GM10266 (cell line): ENCODE results near the gene RSL1D1.

Experiments used
- DNase-seq: peaks from one replicate; pipeline ENCODE4 v3.0.0; 2012; ENCODE audit errors: extremely low spot score
- TF ChIP-seq, protein P1 (sequence below): IDR thresholded peaks from 2 replicates; pipeline ENCODE4 v1.5.1; 2012; ENCODE audit warnings: mild to moderate bottlenecking, low read depth; ENCODE audit not compliant: control insufficient read depth, insufficient read depth; ENCODE audit errors: missing control alignments

The RSL1D1 gene

DNA sequence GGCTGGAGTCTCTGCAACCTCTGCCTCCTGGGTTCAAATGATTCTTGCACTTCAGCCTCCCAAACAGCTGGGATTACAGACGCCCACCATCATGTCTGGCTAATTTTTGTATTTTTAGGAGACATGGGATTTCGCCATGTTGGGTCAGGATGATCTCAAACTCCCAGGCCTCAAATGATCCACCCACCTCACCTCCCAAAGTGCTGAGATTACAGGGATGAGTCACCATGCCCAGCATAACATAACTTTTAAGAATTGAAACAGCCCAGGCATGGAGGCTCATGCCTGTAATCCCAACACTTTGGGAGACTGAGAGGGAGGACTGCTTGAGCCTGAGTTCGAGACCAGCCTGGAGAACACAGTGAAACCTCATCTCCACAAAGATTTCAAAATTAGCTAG is 2.5 kb downstream of the RSL1D1 start:
- TF ChIP-seq, protein P1, sequence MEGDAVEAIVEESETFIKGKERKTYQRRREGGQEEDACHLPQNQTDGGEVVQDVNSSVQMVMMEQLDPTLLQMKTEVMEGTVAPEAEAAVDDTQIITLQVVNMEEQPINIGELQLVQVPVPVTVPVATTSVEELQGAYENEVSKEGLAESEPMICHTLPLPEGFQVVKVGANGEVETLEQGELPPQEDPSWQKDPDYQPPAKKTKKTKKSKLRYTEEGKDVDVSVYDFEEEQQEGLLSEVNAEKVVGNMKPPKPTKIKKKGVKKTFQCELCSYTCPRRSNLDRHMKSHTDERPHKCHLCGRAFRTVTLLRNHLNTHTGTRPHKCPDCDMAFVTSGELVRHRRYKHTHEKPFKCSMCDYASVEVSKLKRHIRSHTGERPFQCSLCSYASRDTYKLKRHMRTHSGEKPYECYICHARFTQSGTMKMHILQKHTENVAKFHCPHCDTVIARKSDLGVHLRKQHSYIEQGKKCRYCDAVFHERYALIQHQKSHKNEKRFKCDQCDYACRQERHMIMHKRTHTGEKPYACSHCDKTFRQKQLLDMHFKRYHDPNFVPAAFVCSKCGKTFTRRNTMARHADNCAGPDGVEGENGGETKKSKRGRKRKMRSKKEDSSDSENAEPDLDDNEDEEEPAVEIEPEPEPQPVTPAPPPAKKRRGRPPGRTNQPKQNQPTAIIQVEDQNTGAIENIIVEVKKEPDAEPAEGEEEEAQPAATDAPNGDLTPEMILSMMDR, result no peak
- no peak for DNase-seq

DNA sequence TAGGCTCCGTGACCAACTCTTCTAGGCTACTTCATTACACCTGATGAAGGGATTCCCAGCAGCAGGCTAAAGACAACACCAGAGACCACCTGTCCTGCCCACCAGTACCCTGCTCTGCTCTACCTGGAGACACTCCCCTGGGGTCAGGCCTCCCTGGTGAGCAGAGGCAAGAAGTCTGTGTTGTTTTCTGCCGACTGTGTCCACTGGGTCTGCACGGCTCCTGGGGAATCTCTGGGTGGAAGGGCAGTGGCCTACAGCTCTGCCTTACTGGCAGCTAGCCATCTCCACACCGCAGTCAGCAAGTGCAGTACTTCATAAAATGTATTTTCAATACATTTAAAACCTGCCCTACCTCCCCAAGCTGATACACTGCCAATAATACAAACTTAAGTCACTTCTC is 6.8 kb downstream of the RSL1D1 start:
- DNase-seq, result no peak
- TF ChIP-seq, protein P1, result no peak

DNA sequence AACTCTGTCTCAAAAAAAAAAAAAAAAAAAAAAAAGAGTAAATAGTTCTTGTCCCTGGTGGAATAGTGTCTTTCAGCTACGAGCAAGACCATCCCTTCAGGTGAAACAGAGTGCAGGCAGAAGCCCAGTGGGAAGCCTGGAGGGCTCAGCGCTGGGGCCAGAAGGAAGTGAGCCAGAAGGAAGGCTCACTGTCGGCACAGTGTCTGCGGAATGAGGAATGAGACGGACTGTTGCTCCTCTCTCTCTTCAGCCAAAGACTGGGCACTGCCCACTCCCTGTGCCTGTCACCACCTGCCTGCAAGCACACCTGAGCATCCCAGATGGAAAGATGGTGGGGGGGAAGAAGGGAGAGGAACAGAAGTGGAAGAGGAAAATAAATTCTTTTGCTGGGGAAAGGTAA is 7.5 kb downstream of the RSL1D1 start:
- TF ChIP-seq, protein P1, result no peak
- no peak for DNase-seq

DNA sequence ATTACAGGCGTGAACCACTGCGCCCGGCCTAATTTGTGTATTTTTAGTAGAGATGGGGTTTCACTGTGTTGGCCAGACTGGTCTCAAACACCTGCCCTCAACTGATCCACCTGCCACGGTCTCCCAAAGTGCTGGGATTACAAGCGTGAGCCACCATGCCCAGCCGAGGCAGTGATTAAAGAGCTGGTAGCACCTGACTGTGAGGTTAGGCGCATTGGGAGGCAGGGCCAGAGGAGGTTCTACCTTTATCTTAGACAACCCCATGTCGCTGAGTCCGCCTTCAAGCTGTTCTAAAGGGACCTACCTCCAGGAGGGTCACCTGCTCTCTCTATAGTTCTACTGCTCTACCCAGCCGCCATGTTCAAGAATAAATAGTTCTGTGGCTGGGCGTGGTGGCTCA is 8.1 kb downstream of the RSL1D1 start:
- DNase-seq, result no peak
- TF ChIP-seq, protein P1, result no peak

DNA sequence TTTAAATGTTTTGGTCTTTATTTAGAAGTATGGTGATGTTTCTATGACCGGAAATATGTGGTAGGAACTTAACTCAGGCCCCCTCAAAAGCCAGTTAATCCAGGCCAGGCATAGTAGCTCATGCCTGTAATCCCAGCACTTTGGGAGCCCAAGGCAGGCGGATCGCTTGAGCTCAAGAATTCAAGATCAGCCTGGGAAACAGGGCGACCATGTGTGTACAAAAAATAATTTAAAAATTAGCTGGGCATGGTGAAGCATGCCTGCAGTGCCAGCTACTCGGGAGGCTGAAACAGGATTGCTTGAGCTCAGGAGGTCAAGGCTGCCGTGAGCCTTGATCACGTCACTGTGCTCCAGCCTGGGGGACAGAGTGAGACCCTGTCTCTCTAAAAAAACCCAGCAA is 10.3 kb downstream of the RSL1D1 start:
- DNase-seq, result no peak
- TF ChIP-seq, protein P1, result no peak

DNA sequence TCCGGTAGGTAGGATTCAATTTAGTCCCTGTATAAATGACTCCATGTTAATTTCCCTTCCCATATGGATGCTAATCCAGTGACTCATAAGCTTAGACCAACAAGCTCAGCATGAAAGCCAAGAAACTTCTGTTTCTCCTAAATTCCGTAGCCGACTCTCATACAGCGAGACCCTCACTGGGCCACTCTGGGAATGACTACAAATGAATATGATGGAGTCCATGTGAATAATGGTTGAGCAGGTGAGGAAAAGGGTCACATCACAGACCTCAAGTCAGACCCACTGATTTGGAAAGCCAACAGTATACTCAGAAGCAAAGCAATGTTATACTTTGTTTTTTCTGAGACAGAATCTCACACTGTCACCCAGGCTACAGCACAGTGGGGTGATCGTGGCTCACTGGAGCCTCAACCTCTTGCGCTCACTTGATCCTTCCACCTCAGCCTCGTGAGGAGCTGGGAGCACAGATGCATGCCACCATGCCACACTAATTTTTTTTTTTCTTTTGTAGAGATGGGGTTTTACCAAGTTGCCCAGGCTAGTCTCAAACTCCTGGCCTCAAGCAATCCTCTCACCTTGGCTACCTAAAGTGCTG is 14.6 kb downstream of the RSL1D1 start:
- DNase-seq, result no peak
- TF ChIP-seq, protein P1, result no peak

DNA sequence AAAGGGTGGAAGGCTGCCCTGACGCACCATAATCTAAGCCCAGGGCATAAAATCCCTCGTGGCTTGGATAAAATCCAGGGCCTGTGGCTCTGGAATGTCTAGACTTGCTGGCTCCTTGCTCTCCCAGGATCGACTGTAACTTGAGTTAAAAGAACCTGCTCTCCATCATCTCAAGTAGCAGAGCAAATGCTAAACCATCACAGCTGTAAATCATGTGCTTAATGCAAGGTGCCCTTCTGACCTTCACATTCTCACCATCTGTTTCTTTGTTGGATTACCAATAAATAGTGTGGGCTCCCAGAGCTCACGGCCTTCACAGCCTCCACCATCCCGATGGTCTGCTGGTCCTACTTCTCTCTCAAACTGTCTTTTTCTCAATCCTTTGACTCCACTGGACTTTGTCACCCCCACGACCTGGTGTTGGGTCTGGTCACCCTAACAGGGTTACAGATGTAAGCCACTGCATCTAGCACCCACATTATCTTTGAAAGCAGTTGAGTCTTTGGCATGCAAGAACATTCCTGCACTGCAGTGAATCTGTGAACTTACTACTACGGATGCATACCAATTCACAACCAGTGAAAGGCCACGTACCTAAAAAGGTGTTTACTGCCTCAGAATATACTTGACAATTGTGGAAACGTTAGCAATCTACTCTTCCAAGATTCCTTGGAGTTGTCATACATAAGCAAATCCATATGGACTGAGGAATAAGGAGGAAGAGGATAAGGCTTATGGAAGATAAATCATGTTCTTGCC is 15.3 kb downstream of the RSL1D1 start:
- DNase-seq, result no peak
- TF ChIP-seq, protein P1, result no peak
